Peyer's patch (tissue), 4 donors: ENCODE results near the gene LAMA1.

Experiments
- CTCF ChIP-seq, 6 experiments: fragments of 450-650 bp in 4 of 6; fragments of 200-600 bp in 2 of 6; sonication (generic) in 1 of 6; IDR thresholded peaks; one replicate each; pipeline ENCODE4 v1.5.1; 2017 to 2019; ENCODE audit warnings: antibody characterized with exemption in 6 of 6, mild to moderate bottlenecking in 3 of 6, moderate library complexity in 1 of 6
- POLR2A ChIP-seq, 2 donors: fragments of 450-650 bp; IDR thresholded peaks; one replicate each; pipeline ENCODE4 v1.5.1; 2017; ENCODE audit warnings: antibody characterized with exemption in 2 of 2, mild to moderate bottlenecking in 2 of 2, moderate library complexity in 2 of 2

- TF ChIP-seq CTCF (IDR thresholded peaks at IDR 0.05) (no peak), POLR2A (IDR thresholded peaks at IDR 0.05) (no peak)
Measured at GRCh38 chr18:7062811-7063210, 54.8 kb downstream of the LAMA1 start.
